Progenitor cell of endocrine pancreas (in vitro differentiated cells): ENCODE data around the gene GAS7. TPM values are rescaled to one million over a fixed set of nuclear protein-coding genes. Genes with fewer than 3 reads are reported as not detected.

Experiments
- DNase-seq: peaks from one replicate; pipeline ENCODE4 v3.0.0; 2021; ENCODE audit warnings: low spot score; ENCODE audit not compliant: unreplicated experiment
- H3K27ac Mint-ChIP-seq: 2 replicates; pipeline ENCODE4 v1.8.0; 2021; ENCODE audit warnings: mild to moderate bottlenecking, moderate library complexity, mixed read lengths
- H3K27me3 Mint-ChIP-seq: 2 replicates; pipeline ENCODE4 v1.8.0; 2021; ENCODE audit warnings: mixed read lengths
- H3K36me3 Mint-ChIP-seq: 2 replicates; pipeline ENCODE4 v1.8.0; 2022; ENCODE audit warnings: mixed read lengths; ENCODE audit not compliant: insufficient read depth
- H3K4me1 Mint-ChIP-seq: 2 replicates; pipeline ENCODE4 v1.8.0; 2021; ENCODE audit warnings: low read depth, mixed read lengths
- H3K4me3 Mint-ChIP-seq: 2 replicates; pipeline ENCODE4 v1.8.0; 2021; ENCODE audit warnings: low read depth, mild to moderate bottlenecking, moderate library complexity, mixed read lengths
- H3K9me3 Mint-ChIP-seq: 2 replicates; pipeline ENCODE4 v1.8.0; 2021; ENCODE audit warnings: low read depth, mixed read lengths
- total RNA-seq: library from RNA; stranded (reverse); gene quantifications from 2 replicates; pipeline ENCODE4 v1.2.1, GENCODE V29; 2021
- TF ChIP-seq, protein P1 (sequence below): fragments of 200-600 bp; sonication (generic); IDR thresholded peaks from one replicate; pipeline ENCODE4 v1.5.0; 2021; ENCODE audit warnings: antibody characterized with exemption, mild to moderate bottlenecking; ENCODE audit not compliant: unreplicated experiment

GAS7 gene
- total RNA-seq, 1 donor from 2014 or later, result 3.4 TPM

DNA sequence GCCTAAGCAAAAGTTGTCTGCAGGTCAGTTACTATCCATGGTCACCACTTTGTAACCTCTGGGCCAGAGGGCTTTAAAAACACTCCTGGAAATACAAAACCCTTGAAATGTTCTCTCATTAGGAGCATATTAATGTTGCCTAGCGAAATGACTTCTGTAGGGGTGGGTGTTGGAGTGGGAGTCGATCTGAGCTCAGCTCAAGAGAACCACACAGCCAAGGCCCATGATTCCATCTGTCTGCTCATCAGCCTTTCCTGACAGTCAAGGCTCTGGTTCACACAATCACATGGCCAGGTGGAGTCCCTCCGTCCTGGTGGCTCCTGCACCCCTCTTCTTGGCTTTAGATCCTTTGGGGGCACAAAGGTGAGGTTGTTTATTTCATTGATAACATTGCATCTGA is 320.1 kb downstream of the GAS7 start:
- TF ChIP-seq, protein P1, sequence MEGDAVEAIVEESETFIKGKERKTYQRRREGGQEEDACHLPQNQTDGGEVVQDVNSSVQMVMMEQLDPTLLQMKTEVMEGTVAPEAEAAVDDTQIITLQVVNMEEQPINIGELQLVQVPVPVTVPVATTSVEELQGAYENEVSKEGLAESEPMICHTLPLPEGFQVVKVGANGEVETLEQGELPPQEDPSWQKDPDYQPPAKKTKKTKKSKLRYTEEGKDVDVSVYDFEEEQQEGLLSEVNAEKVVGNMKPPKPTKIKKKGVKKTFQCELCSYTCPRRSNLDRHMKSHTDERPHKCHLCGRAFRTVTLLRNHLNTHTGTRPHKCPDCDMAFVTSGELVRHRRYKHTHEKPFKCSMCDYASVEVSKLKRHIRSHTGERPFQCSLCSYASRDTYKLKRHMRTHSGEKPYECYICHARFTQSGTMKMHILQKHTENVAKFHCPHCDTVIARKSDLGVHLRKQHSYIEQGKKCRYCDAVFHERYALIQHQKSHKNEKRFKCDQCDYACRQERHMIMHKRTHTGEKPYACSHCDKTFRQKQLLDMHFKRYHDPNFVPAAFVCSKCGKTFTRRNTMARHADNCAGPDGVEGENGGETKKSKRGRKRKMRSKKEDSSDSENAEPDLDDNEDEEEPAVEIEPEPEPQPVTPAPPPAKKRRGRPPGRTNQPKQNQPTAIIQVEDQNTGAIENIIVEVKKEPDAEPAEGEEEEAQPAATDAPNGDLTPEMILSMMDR, result no peak
- no peak for DNase-seq
- no peak overlapping the region for H3K4me3 Mint-ChIP-seq
- H3K27me3 Mint-ChIP-seq, result no peaks in the 10 kb centered on the region
- H3K9me3 Mint-ChIP-seq, result peaks cover 11% of the 10 kb centered on the region
- no peak overlapping the region for H3K27ac Mint-ChIP-seq
- H3K4me1 Mint-ChIP-seq, result no peaks in the 10 kb centered on the region
- H3K36me3 Mint-ChIP-seq, result no peaks in the 10 kb centered on the region

DNA sequence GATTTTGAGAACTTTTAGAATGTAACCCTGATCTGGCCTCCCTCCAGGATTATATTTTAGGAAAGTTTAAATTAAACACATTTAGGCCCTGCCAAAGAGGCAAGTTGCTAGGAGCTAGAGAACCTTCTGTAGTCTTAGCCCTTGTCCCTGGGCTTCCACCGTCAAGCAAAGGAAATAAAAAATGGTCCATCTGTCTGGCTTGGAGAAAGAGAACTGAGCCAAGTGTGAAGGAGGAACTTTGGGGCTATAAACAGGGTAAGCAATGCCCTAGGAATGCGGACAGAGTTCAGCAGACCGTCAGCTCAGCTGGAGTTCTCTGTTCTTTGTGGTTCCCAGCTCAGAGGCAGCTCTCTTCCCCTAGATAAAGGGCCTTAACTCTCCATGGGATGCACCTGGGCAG is 323.0 kb downstream of the GAS7 start:
- H3K27me3 Mint-ChIP-seq, result no peaks in the 10 kb centered on the region
- no peak overlapping the region for H3K27ac Mint-ChIP-seq
- H3K36me3 Mint-ChIP-seq, result no peaks in the 10 kb centered on the region
- no peaks in the 10 kb centered on the region for H3K9me3 Mint-ChIP-seq
- no peak for DNase-seq
- H3K4me1 Mint-ChIP-seq, result no peaks in the 10 kb centered on the region
- no peak overlapping the region for H3K4me3 Mint-ChIP-seq
- TF ChIP-seq, protein P1, result no peak

DNA sequence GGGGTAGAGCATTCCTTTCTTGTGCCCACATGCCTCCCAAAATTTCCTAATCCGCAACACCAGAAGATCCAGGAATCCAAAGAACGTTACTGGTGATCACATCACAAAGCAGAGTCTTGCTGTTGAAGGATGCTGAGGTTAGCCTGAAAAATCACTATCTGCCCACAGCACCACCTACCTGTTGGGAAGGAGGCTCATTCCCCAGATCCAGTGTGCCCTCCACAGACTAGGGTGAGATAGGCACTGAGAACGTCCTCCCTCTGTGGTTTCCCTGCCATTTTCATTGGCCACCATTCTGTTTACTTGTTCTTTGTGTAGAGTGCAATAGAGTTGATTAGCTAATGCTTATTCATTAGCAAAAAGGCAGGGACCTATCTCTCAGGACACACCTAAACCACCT is 323.7 kb downstream of the GAS7 start:
- no peaks in the 10 kb centered on the region for H3K9me3 Mint-ChIP-seq
- no peak overlapping the region for H3K27ac Mint-ChIP-seq
- TF ChIP-seq, protein P1, result no peak
- H3K4me1 Mint-ChIP-seq, result no peaks in the 10 kb centered on the region
- no peaks in the 10 kb centered on the region for H3K36me3 Mint-ChIP-seq
- peaks cover under 1% of the 10 kb centered on the region for H3K27me3 Mint-ChIP-seq
- H3K4me3 Mint-ChIP-seq, result no peak overlapping the region
- DNase-seq, result no peak

DNA sequence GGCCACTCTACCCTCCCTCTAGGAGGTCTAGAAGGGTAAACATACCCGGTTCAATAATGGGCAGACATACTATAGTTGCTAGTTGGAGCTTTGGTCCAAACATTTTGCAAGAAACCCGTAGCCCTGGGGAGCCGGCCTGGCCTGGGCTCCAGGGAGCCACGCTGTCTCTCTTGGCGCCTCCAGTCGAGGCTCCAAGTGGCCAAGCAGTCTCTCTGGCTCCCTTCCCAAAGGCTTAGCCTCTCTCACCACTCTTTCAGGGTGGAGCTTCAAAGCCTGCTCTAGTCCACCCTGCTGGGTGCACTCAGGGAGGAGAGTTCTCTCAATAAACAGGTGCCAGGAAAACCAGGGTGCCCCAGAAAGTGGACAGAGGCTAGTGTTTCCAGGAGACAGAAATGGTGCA is 325.6 kb downstream of the GAS7 start:
- peaks cover 11% of the 10 kb centered on the region for H3K27me3 Mint-ChIP-seq
- no peak overlapping the region for H3K27ac Mint-ChIP-seq
- H3K4me1 Mint-ChIP-seq, result no peaks in the 10 kb centered on the region
- TF ChIP-seq, protein P1, result no peak
- no peaks in the 10 kb centered on the region for H3K9me3 Mint-ChIP-seq
- H3K36me3 Mint-ChIP-seq, result no peaks in the 10 kb centered on the region
- H3K4me3 Mint-ChIP-seq, result no peak overlapping the region
- DNase-seq, result no peak

DNA sequence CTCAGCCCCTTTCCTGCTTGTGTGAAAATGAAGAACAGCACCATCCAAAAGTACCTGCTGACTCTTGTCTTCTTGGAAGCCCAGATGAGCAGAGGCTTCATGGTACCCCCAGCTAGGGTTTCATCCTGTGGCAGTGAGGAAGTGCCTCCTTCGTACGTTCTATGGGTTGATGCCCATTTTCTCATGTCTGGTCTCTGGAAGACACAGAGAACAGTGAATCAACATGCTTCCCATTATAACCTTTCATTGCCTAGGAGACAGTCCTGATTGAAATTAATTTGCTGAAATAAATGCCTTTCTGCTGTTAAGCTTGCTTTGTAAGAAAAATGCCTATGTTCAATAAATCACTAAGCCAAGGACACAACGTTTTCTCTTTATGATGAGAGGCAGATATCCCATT is 329.9 kb downstream of the GAS7 start:
- Mint-ChIP-seq H3K4me1 (no peaks in the 10 kb centered on the region), H3K27ac (no peak overlapping the region), H3K36me3 (no peaks in the 10 kb centered on the region), H3K4me3 (no peak overlapping the region), H3K9me3 (peaks cover 4% of the 10 kb centered on the region), H3K27me3 (peaks cover 16% of the 10 kb centered on the region)
- DNase-seq, result no peak
- TF ChIP-seq, protein P1, result no peak

DNA sequence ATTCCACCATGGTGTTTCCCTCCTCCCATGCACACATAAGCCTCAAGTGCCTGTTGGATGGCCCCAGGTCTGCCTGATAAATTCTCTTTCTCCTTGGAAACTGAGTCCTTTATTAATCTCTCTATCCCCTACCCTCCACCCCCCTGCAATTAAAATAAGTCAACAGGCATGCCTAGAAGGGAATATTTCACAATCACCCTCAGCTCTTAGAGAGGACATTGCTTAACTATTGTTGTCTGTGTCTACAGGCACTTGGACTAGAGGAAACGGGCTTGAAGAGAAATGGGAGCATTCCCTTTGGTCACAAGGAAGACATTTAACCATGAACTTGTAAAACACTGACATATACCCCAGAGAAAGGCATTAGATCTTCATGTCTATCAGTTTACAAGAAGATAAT is 332.8 kb downstream of the GAS7 start:
- Mint-ChIP-seq H3K27ac (no peak overlapping the region), H3K4me1 (no peaks in the 10 kb centered on the region), H3K4me3 (no peak overlapping the region), H3K27me3 (peaks cover 16% of the 10 kb centered on the region), H3K9me3 (peaks cover 7% of the 10 kb centered on the region), H3K36me3 (no peaks in the 10 kb centered on the region)
- TF ChIP-seq, protein P1, result no peak
- no peak for DNase-seq
